Cardiac fibroblast (primary cell): ENCODE data around the gene MRPL37.

Experiments
- DNase-seq, 2 donors: peaks; one replicate each; pipeline versions ENCODE4 v3.0.0 to v3.0.0-alpha.2; 2010; ENCODE audit warnings: low read depth in 2 of 2
- H3K4me3 ChIP-seq, 2 donors: replicated peaks in 1 of 2; 1 replicate in 1 of 2; 2 replicates in 1 of 2; pipeline ENCODE4 v1.5.1; 2011; ENCODE audit warnings: low read depth in 2 of 2, low read length in 2 of 2, mild to moderate bottlenecking in 2 of 2, moderate library complexity in 1 of 2
- TF ChIP-seq, protein P1 (sequence below): IDR thresholded peaks from one replicate; pipeline ENCODE4 v1.5.1; 2011; ENCODE audit warnings: low read depth, mild to moderate bottlenecking, low read length, inconsistent platforms

Gene MRPL37

DNA sequence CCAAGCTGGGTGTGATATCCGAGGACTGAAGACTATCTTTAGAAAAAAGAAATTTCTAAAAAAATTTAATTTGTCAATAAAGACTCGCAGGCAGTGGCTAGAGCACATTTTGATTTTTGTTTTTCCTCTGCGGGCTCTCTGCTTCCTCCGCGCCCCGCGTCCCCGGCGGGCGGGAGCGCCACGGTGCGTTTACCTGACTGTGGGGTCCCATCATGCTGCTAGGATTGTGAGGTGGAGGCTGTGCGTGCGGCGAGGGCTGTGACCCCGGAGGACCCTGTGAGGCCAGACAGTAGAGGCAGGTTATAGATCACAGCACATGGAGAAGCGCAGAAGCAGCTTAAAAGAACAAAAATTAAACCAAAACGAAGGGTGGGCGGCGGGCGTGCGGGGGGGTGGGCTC lies 57.9 kb downstream of the MRPL37 start:
- no peak for DNase-seq
- no peak overlapping the region for H3K4me3 ChIP-seq
- TF ChIP-seq, protein P1, sequence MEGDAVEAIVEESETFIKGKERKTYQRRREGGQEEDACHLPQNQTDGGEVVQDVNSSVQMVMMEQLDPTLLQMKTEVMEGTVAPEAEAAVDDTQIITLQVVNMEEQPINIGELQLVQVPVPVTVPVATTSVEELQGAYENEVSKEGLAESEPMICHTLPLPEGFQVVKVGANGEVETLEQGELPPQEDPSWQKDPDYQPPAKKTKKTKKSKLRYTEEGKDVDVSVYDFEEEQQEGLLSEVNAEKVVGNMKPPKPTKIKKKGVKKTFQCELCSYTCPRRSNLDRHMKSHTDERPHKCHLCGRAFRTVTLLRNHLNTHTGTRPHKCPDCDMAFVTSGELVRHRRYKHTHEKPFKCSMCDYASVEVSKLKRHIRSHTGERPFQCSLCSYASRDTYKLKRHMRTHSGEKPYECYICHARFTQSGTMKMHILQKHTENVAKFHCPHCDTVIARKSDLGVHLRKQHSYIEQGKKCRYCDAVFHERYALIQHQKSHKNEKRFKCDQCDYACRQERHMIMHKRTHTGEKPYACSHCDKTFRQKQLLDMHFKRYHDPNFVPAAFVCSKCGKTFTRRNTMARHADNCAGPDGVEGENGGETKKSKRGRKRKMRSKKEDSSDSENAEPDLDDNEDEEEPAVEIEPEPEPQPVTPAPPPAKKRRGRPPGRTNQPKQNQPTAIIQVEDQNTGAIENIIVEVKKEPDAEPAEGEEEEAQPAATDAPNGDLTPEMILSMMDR = no peak

DNA sequence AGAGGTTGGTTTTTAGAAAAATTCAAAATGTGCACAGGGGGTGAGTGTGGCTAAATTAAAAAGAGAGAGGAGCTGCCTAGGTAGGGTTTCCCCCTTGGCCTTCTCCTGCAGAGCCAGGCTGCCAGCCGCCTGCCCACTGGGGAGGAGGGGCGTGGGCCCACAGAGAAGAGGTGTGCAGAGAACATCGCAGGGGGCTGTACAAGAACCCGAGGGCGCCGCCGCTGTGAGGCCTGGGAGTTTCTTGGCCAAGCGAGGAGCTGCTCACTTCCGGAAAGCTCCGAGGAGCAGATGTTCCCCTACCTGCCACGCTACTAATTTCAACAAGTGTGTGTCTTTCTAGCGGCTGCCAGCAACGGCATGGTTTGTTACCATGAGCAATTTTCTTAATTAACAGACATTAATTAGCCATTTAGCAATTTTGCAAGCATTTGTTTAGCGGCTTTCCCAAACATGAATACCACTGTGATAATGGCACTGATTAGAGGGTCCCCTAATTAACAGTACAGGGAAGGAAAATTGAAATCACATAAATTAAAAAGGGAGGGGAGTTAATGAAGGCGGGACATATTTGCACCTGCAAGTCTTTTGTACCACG lies 59.7 kb downstream of the MRPL37 start:
- TF ChIP-seq, protein P1 = no peak
- no peak for DNase-seq
- no peak overlapping the region for H3K4me3 ChIP-seq

DNA sequence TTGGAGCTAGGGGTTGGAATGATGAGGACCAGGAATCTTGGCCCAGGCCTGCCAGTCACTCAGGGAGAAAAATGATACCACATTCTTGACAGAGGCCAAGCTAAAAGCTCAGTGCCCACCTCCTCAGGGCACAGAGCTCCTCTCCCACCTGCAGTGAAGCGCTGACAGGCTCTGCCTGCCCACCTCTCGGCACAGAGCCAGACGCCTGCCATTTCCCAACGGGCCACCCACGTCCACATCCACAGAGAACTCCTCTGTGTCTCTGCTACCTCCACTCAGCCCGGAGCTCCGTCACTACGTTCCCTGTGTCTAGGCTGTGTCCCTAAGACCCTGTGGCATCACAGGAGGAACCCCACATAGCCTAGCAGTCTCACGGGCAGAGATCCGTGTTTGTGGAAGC lies 60.8 kb downstream of the MRPL37 start:
- no peak for DNase-seq
- TF ChIP-seq, protein P1 = no peak
- H3K4me3 ChIP-seq = no peak overlapping the region

DNA sequence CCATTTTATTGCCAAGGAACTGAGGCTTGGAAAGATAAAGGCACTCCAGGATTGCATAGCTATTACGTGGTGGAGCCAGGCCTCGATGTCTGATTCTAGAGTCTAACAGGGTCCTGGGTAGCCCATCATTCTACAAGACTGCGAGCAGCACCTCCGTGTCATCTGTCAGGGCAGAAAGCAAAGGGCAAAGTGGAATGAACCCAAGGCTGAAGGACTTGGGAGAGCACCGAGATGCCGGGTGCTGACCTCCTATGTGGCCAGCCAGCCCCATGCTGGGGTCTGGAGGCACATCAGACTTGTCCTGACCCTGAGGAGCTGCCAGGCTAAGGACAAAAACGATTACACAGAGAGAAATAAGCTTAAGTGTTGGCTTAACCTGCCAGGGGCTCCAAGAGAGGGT lies 62.3 kb downstream of the MRPL37 start:
- no peak overlapping the region for H3K4me3 ChIP-seq
- TF ChIP-seq, protein P1 = no peak
- DNase-seq = no peak

DNA sequence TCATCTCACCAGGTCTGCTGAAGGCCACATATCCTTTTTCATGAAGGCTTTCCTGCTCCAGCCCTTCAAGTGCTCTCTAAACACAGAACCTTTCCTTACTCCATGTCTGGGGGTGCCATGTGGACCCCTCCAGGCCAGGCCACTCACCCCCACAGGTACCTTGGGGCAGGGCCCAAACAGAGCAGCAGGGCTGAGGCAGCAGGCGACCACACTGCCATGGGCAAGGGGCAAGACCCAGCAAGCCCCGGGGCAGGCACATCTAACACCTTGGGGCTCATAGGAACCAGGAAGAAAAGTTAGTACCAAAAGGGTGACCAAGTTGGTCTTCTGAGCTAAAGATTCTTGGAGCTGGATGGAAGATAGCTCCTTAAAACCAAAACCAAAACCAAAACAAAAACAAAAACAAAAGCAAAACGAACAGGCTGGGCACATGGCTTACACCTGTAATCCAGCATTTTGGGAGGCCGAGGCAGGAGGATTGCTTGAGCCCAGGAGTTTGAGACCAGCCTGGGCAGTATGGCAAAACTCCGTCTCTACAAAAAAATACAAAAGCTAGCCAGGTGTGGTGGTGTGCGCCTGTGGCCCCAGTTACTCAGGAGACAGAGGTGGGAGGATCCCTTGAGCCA lies 63.7 kb downstream of the MRPL37 start:
- TF ChIP-seq, protein P1 = no peak
- DNase-seq = no peak
- H3K4me3 ChIP-seq = no peak overlapping the region

DNA sequence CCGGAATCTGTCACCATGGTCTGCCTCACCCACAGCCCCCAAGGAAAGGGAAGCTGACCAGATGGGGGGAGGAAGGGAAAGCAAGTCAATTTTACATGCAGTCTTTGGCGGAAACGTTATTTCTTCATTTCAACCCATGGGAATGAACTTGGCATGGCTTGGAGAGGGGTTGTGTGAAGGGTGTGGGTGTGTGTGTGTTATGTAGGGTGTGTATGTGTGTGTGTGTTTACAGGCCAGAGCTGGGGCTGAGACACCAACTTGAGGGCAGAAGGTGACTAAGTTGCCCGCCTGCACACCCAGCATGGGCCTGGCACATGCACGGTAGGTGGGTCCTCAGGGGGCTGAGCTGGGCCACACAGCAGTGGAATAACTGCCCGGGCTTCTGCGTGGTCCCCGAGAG lies 65.2 kb downstream of the MRPL37 start:
- no peak overlapping the region for H3K4me3 ChIP-seq
- TF ChIP-seq, protein P1 = no peak
- no peak for DNase-seq

DNA sequence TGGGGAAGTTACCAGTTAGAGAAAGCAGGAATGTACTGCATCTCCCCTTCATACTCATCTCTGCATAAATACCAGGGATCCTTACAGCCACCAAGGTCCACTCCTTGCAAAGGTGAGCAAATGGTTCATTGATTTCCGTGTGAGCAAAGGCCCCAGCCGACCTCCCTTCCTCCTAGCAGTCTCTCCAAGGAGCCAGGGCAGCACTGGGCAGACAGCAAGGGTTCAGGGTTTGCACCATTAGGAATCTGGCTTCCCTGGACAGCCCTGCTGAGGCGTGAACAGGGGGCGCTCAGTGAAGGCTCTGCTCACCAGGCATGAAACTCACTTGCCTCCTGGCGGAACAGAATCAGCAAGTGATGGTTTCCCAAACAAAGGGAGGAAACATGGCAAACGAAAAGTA lies 65.7 kb downstream of the MRPL37 start:
- DNase-seq = no peak
- no peak overlapping the region for H3K4me3 ChIP-seq
- TF ChIP-seq, protein P1 = no peak
